H9 (cell line): ENCODE data around the gene HERC3. TPM values are rescaled to one million over a fixed set of nuclear protein-coding genes. Genes with fewer than 3 reads are reported as not detected.

Experiments used
- DNase-seq: peaks from one replicate; pipeline ENCODE4 v3.0.0-alpha.2; 2017
- H2AFZ ChIP-seq: one replicate; pipeline ENCODE4 v1.6.1; 2013; ENCODE audit warnings: mild to moderate bottlenecking, low read length, control low read depth, moderate library complexity
- H2AK5ac ChIP-seq: 2 replicates; pipeline ENCODE4 v1.6.1; 2013; ENCODE audit warnings: low read length, control low read depth, mixed read lengths; ENCODE audit not compliant: insufficient read length
- H2BK120ac ChIP-seq: one replicate; pipeline ENCODE4 v1.6.1; 2013; ENCODE audit warnings: low read depth, mild to moderate bottlenecking, low read length, control low read depth, inconsistent platforms; ENCODE audit not compliant: poor library complexity, severe bottlenecking
- H2BK12ac ChIP-seq: 2 replicates; pipeline ENCODE4 v1.6.1; 2013; ENCODE audit warnings: low read length, control low read depth, mixed read lengths, low read depth; ENCODE audit not compliant: insufficient read length
- H2BK15ac ChIP-seq: 2 replicates; pipeline ENCODE4 v1.6.1; 2013; ENCODE audit warnings: low read depth, low read length, control low read depth
- H2BK20ac ChIP-seq: one replicate; pipeline ENCODE4 v1.6.1; 2013; ENCODE audit warnings: low read depth, mild to moderate bottlenecking, low read length, control low read depth, inconsistent platforms; ENCODE audit not compliant: poor library complexity, severe bottlenecking
- H2BK5ac ChIP-seq: 2 replicates; pipeline ENCODE4 v1.6.1; 2013; ENCODE audit warnings: low read length, control low read depth, mixed read lengths; ENCODE audit not compliant: insufficient read length
- H3K14ac ChIP-seq: 2 replicates; pipeline ENCODE4 v1.6.1; 2013; ENCODE audit warnings: low read length, control low read depth; ENCODE audit not compliant: insufficient read depth
- H3K18ac ChIP-seq: 2 replicates; pipeline ENCODE4 v1.6.1; 2013; ENCODE audit warnings: low read depth, mild to moderate bottlenecking, mixed read lengths, low read length, control low read depth; ENCODE audit not compliant: insufficient read length
- H3K23ac ChIP-seq: 2 replicates; pipeline ENCODE4 v1.6.1; 2013; ENCODE audit warnings: low read length, control low read depth, mixed read lengths, low read depth; ENCODE audit not compliant: insufficient read length
- H3K23me2 ChIP-seq: 2 replicates; pipeline ENCODE4 v1.6.1; 2013; ENCODE audit warnings: low read depth, mild to moderate bottlenecking, mixed read lengths, low read length, control low read depth; ENCODE audit not compliant: insufficient read length, poor library complexity, severe bottlenecking
- H3K27ac ChIP-seq: 2 replicates; pipeline ENCODE4 v1.5.1; 2013; ENCODE audit warnings: low read length, control low read depth, mixed read lengths, low read depth; ENCODE audit not compliant: insufficient read length
- H3K27me3 ChIP-seq: 2 replicates; pipeline ENCODE4 v1.6.1; 2013; ENCODE audit warnings: low read length, control low read depth, inconsistent platforms; ENCODE audit not compliant: insufficient read depth
- H3K4ac ChIP-seq: 2 replicates; pipeline ENCODE4 v1.6.1; 2013; ENCODE audit warnings: low read depth, mild to moderate bottlenecking, control low read depth, inconsistent platforms, low read length, moderate library complexity
- H3K4me1 ChIP-seq: 2 replicates; pipeline ENCODE4 v1.6.1; 2013; ENCODE audit warnings: low read length, control low read depth, inconsistent platforms; ENCODE audit not compliant: insufficient read depth
- H3K4me2 ChIP-seq: 2 replicates; pipeline ENCODE4 v1.6.1; 2013; ENCODE audit warnings: low read length, control low read depth, mixed read lengths; ENCODE audit not compliant: insufficient read length, insufficient read depth
- H3K56ac ChIP-seq: 2 replicates; pipeline ENCODE4 v1.6.1; 2013; ENCODE audit warnings: low read depth, mild to moderate bottlenecking, mixed read lengths, low read length, control low read depth; ENCODE audit not compliant: insufficient read length
- H3K79me1 ChIP-seq: 2 replicates; pipeline ENCODE4 v1.6.1; 2013; ENCODE audit warnings: low read depth, mild to moderate bottlenecking, moderate library complexity, low read length, control low read depth, inconsistent platforms; ENCODE audit not compliant: insufficient read depth, poor library complexity, severe bottlenecking
- H3K79me2 ChIP-seq: 2 replicates; pipeline ENCODE4 v1.6.1; 2013; ENCODE audit warnings: low read length, control low read depth, inconsistent platforms; ENCODE audit not compliant: insufficient read depth
- H3K9ac ChIP-seq: 2 replicates; pipeline ENCODE4 v1.6.1; 2013; ENCODE audit warnings: low read length, control low read depth, mixed read lengths; ENCODE audit not compliant: insufficient read length; ENCODE audit errors: extremely low read depth
- H3K9me3 ChIP-seq: one replicate; pipeline ENCODE4 v1.6.1; 2013; ENCODE audit warnings: low read depth, low read length, inconsistent platforms; ENCODE audit not compliant: control insufficient read depth
- H3T11ph ChIP-seq: one replicate; pipeline ENCODE4 v1.6.1; 2013; ENCODE audit warnings: mild to moderate bottlenecking, low read length, control low read depth, inconsistent platforms
- H4K20me1 ChIP-seq: one replicate; pipeline ENCODE4 v1.6.1; 2013; ENCODE audit not compliant: control insufficient read depth, insufficient read length, insufficient read depth
- H4K5ac ChIP-seq: 2 replicates; pipeline ENCODE4 v1.6.1; 2013; ENCODE audit warnings: low read depth, mild to moderate bottlenecking, mixed read lengths, low read length, control low read depth; ENCODE audit not compliant: insufficient read length
- H4K8ac ChIP-seq: replicated peaks from 2 replicates; pipeline ENCODE4 v1.6.1; 2013; ENCODE audit warnings: low read length, control low read depth, mixed read lengths, low read depth; ENCODE audit not compliant: insufficient read length
- H4K91ac ChIP-seq: 2 replicates; pipeline ENCODE4 v1.6.1; 2013; ENCODE audit warnings: low read depth, mild to moderate bottlenecking, moderate library complexity, mixed read lengths, low read length, control low read depth; ENCODE audit not compliant: insufficient read length
- H3K27ac Mint-ChIP-seq, 3 experiments: 2 replicates in 2 of 3; 3 replicates in 1 of 3; pipeline ENCODE4 v1.8.0; 2020 to 2021; ENCODE audit warnings: mixed read lengths in 3 of 3, mild to moderate bottlenecking in 1 of 3, moderate library complexity in 1 of 3
- H3K27me3 Mint-ChIP-seq: 2 replicates; pipeline ENCODE4 v1.8.0; 2021; ENCODE audit warnings: low read depth, mild to moderate bottlenecking, moderate library complexity, mixed read lengths
- H3K36me3 Mint-ChIP-seq, 3 experiments: 2 replicates in 2 of 3; 3 replicates in 1 of 3; pipeline ENCODE4 v1.8.0; 2020 to 2021; ENCODE audit warnings: low read depth in 3 of 3, mixed read lengths in 3 of 3; ENCODE audit not compliant: insufficient read depth in 1 of 3
- H3K4me1 Mint-ChIP-seq, 2 experiments: 2 replicates each; pipeline ENCODE4 v1.8.0; 2020; ENCODE audit warnings: mixed read lengths in 2 of 2
- H3K4me3 Mint-ChIP-seq, 2 experiments: 2 replicates in 1 of 2; 3 replicates in 1 of 2; pipeline ENCODE4 v1.8.0; 2020 to 2021; ENCODE audit warnings: mild to moderate bottlenecking in 2 of 2, mixed read lengths in 2 of 2, moderate library complexity in 1 of 2
- H3K9me3 Mint-ChIP-seq, 2 experiments: 2 replicates in 1 of 2; 3 replicates in 1 of 2; pipeline ENCODE4 v1.8.0; 2020; ENCODE audit warnings: mild to moderate bottlenecking in 2 of 2, mixed read lengths in 2 of 2, moderate library complexity in 1 of 2
- WGBS: extraction: QIAGEN DNeasy Blood & Tissue Kit; methylation state at CpG from one replicate; pipeline ENCODE4 v1.1.7; 2013; ENCODE audit warnings: missing lambda C conversion rate, low lambda C conversion rate, mixed read lengths; ENCODE audit not compliant: insufficient read length; ENCODE audit errors: extremely low coverage; 5-methylcytosine and 5-hydroxymethylcytosine counted together
- total RNA-seq: library from RNA; stranded (reverse); gene quantifications from 2 replicates; pipeline ENCODE4 v1.2.1, GENCODE V29; 2021
- TF ChIP-seq, protein P1 (sequence below): fragments of 200-600 bp; sonication (generic); conservative IDR thresholded peaks from 3 replicates; pipeline ENCODE4 v1.8.0; 2021; ENCODE audit warnings: antibody characterized with exemption, mild to moderate bottlenecking

The HERC3 gene
- total RNA-seq, 1 experiment from 2014 or later, result 2.9 TPM

DNA sequence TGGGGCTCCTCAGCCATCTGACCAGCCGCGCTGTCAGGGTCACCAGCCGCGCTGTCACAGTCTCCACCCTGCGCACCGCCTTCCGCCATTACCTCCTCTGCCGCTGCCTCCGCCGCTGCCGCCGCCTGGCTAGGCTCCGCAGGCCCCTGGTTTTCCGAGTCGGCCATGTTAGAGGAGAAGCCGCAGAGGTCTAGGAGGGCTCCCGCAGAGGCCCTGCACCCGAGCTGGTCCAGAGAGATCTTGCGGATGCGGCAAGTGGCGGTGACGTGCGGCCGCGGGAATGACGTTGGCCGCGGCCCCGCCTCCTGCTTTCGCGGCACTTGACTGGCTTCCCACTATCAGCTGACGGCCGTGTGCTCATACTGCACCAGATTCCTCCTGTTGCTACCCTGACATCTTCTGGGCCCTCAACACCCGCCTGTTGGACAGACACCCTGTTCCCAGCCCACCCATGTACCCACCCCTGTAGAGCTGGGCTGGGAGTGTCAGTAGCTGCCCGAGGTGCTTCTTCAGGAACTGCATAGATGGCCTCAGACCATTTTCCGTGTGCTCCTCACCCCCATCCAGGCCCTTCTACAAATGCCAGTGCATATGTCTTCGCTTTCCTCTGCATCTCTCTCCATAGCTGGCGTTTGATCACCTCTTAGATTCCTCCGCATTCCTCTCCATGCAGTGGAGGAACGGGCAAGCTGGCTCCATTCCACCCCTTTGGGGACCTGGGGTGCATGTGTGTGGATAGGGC lies 105.5 kb downstream of the HERC3 start, which contains the start of gene NAP1L5:
Gene NAP1L5, minus strand, starts transcription at position 242 of the 742 bp plus-strand sequence. Its CDS starts 75 bp downstream, at position 167.
- Histone ChIP-seq H2BK20ac (no peak within 1 kb of the TSS), H3K4ac (no peak within 1 kb of the TSS), H3T11ph (no peak within 1 kb of the TSS), H2BK15ac (no peak within 1 kb of the TSS), H3K23me2 (no peaks in the 10 kb centered on the region), H2AFZ (no peak within 1 kb of the TSS), H4K91ac (no peak within 1 kb of the TSS), H2BK5ac (no peak within 1 kb of the TSS), H4K5ac (no peak within 1 kb of the TSS), H3K4me1 (no peaks in the 10 kb centered on the region), H4K20me1 (no peaks in the 10 kb centered on the region), H3K9me3 (no peaks in the 10 kb centered on the region), H3K23ac (no peak within 1 kb of the TSS), H3K56ac (no peak within 1 kb of the TSS), H4K8ac (no peak within 1 kb of the TSS), H3K27ac (no peak within 1 kb of the TSS), H2AK5ac (no peak within 1 kb of the TSS), H2BK12ac (no peak within 1 kb of the TSS), H3K9ac (no peak within 1 kb of the TSS), H2BK120ac (no peak within 1 kb of the TSS), H3K18ac (no peak within 1 kb of the TSS), H3K79me1 (no peaks in the 10 kb centered on the region), H3K79me2 (no peaks in the 10 kb centered on the region), H3K14ac (no peak within 1 kb of the TSS; the same call in 1 of the 2 replicates), H3K27me3 (no peaks in the 10 kb centered on the region), H3K4me2 (peak within 1 kb of the TSS; percentile 68)
- Mint-ChIP-seq H3K9me3 (no peaks in the 10 kb centered on the region), H3K36me3 (peaks cover 0 to 4% (median 1%) of the 10 kb centered on the region in 3 experiments; a peak in 2 of 7 replicates), H3K4me1 (peaks cover 4 to 7% of the 10 kb centered on the region in 2 experiments; a peak in 2 of 4 replicates), H3K27ac (no peak within 1 kb of the TSS), H3K27me3 (peaks cover 8% of the 10 kb centered on the region), H3K4me3 (peak within 1 kb of the TSS; percentile 75 to 81)
- TF ChIP-seq, protein P1, sequence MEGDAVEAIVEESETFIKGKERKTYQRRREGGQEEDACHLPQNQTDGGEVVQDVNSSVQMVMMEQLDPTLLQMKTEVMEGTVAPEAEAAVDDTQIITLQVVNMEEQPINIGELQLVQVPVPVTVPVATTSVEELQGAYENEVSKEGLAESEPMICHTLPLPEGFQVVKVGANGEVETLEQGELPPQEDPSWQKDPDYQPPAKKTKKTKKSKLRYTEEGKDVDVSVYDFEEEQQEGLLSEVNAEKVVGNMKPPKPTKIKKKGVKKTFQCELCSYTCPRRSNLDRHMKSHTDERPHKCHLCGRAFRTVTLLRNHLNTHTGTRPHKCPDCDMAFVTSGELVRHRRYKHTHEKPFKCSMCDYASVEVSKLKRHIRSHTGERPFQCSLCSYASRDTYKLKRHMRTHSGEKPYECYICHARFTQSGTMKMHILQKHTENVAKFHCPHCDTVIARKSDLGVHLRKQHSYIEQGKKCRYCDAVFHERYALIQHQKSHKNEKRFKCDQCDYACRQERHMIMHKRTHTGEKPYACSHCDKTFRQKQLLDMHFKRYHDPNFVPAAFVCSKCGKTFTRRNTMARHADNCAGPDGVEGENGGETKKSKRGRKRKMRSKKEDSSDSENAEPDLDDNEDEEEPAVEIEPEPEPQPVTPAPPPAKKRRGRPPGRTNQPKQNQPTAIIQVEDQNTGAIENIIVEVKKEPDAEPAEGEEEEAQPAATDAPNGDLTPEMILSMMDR, result no peak
- WGBS, result no CpG with 5 or more reads among the region's 40 CpGs
- peak; percentile 64 for DNase-seq
